MM.1S (cell line): Measurements from ENCODE around the gene PDE4A.

Experiments
- DNase-seq: peaks from one replicate; pipeline ENCODE4 v3.0.0-alpha.2; 2015
- H2AFZ ChIP-seq: fragments of 300-600 bp; sonication (generic); 2 replicates; pipeline ENCODE4 v1.6.0; 2016; ENCODE audit warnings: antibody characterized with exemption, low read length
- H3F3A ChIP-seq: fragments of 300-600 bp; sonication (generic); 2 replicates; pipeline ENCODE4 v1.6.1; 2016; ENCODE audit warnings: mild to moderate bottlenecking, antibody characterized with exemption, low read length, moderate library complexity, mixed read lengths; ENCODE audit not compliant: insufficient read depth
- H3K27ac ChIP-seq: fragments of 300-600 bp; sonication (generic); 2 replicates; pipeline ENCODE4 v1.5.1; 2016; ENCODE audit warnings: mild to moderate bottlenecking, low read length
- H3K27me3 ChIP-seq: fragments of 300-600 bp; sonication (generic); replicated peaks from 2 replicates; pipeline ENCODE4 v1.6.0; 2016; ENCODE audit warnings: low read length; ENCODE audit not compliant: insufficient read depth
- H3K36me3 ChIP-seq: fragments of 300-600 bp; sonication (generic); replicated peaks from 2 replicates; pipeline ENCODE4 v1.6.1; 2016; ENCODE audit warnings: mild to moderate bottlenecking, low read length, mixed read lengths; ENCODE audit not compliant: insufficient read depth
- H3K4me1 ChIP-seq: fragments of 300-600 bp; sonication (generic); 2 replicates; pipeline ENCODE4 v1.6.1; 2016; ENCODE audit warnings: low read length, mixed read lengths
- H3K4me2 ChIP-seq: fragments of 300-600 bp; sonication (generic); 2 replicates; pipeline ENCODE4 v1.6.0; 2016; ENCODE audit warnings: low read depth, low read length
- H3K4me3 ChIP-seq: fragments of 300-600 bp; sonication (generic); 2 replicates; pipeline ENCODE4 v1.5.1; 2016; ENCODE audit warnings: low read length, mixed read lengths
- H3K79me2 ChIP-seq: fragments of 300-600 bp; sonication (generic); 2 replicates; pipeline ENCODE4 v1.6.1; 2016; ENCODE audit warnings: mixed run types, low read length, mixed read lengths
- H3K9ac ChIP-seq: fragments of 300-600 bp; sonication (generic); 2 replicates; pipeline ENCODE4 v1.6.1; 2016; ENCODE audit warnings: low read length, mixed read lengths
- H3K9me2 ChIP-seq: fragments of 300-600 bp; sonication (generic); replicated peaks from 2 replicates; pipeline ENCODE4 v1.6.1; 2016; ENCODE audit warnings: mild to moderate bottlenecking, low read length, mixed read lengths; ENCODE audit not compliant: insufficient read depth
- H3K9me3 ChIP-seq: fragments of 300-600 bp; sonication (generic); replicated peaks from 2 replicates; pipeline ENCODE4 v1.6.1; 2016; ENCODE audit warnings: mild to moderate bottlenecking, low read length, mixed read lengths; ENCODE audit not compliant: insufficient read depth
- H4K20me1 ChIP-seq: fragments of 300-600 bp; sonication (generic); 2 replicates; pipeline ENCODE4 v1.6.1; 2016; ENCODE audit warnings: mild to moderate bottlenecking, low read length, moderate library complexity, mixed read lengths; ENCODE audit not compliant: insufficient read depth
- EZH2 ChIP-seq: fragments of 300-600 bp; sonication (generic); optimal IDR thresholded peaks from 2 replicates; pipeline ENCODE3; 2017; ENCODE audit warnings: low read depth, mild to moderate bottlenecking, antibody characterized with exemption, low read length, mixed read lengths
- EZH2phosphoT487 ChIP-seq: fragments of 300-600 bp; sonication (generic); IDR thresholded peaks from 2 replicates; pipeline ENCODE4 v1.6.1; 2018; ENCODE audit warnings: antibody characterized with exemption, low read length
- TF ChIP-seq, protein P1 (sequence below): fragments of 300-600 bp; sonication (generic); IDR thresholded peaks from 2 replicates; pipeline ENCODE4 v1.5.1; 2016; ENCODE audit warnings: antibody characterized with exemption, low read length, mixed read lengths

The PDE4A gene

GRCh38 chr19:10474962-10475451 is 54.7 kb downstream of the PDE4A start:
- Histone ChIP-seq H3K27me3 (no peaks in the 10 kb centered on the region), H3K4me3 (no peak overlapping the region), H3K9ac (no peak overlapping the region), H3K9me3 (no peaks in the 10 kb centered on the region), H3K79me2 (no peaks in the 10 kb centered on the region), H3K4me2 (no peak overlapping the region), H3K36me3 (no peaks in the 10 kb centered on the region), H4K20me1 (no peaks in the 10 kb centered on the region), H3K27ac (no peak overlapping the region), H3K9me2 (no peaks in the 10 kb centered on the region), H2AFZ (no peak overlapping the region), H3F3A (no peaks in the 10 kb centered on the region), H3K4me1 (no peaks in the 10 kb centered on the region)
- TF ChIP-seq EZH2 = no peak
- no peak for DNase-seq

- Histone ChIP-seq H3F3A (no peaks in the 10 kb centered on the region), H3K36me3 (no peaks in the 10 kb centered on the region), H3K9me2 (no peaks in the 10 kb centered on the region), H2AFZ (no peak overlapping the region), H3K4me1 (no peaks in the 10 kb centered on the region), H4K20me1 (no peaks in the 10 kb centered on the region), H3K9me3 (no peaks in the 10 kb centered on the region), H3K4me3 (no peak overlapping the region), H3K79me2 (no peaks in the 10 kb centered on the region), H3K4me2 (no peak overlapping the region), H3K27ac (no peak overlapping the region), H3K27me3 (no peaks in the 10 kb centered on the region), H3K9ac (no peak overlapping the region)
- DNase-seq = no peak
- TF ChIP-seq, protein P1, sequence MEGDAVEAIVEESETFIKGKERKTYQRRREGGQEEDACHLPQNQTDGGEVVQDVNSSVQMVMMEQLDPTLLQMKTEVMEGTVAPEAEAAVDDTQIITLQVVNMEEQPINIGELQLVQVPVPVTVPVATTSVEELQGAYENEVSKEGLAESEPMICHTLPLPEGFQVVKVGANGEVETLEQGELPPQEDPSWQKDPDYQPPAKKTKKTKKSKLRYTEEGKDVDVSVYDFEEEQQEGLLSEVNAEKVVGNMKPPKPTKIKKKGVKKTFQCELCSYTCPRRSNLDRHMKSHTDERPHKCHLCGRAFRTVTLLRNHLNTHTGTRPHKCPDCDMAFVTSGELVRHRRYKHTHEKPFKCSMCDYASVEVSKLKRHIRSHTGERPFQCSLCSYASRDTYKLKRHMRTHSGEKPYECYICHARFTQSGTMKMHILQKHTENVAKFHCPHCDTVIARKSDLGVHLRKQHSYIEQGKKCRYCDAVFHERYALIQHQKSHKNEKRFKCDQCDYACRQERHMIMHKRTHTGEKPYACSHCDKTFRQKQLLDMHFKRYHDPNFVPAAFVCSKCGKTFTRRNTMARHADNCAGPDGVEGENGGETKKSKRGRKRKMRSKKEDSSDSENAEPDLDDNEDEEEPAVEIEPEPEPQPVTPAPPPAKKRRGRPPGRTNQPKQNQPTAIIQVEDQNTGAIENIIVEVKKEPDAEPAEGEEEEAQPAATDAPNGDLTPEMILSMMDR = no peak
- TF ChIP-seq EZH2 = no peak
- TF ChIP-seq EZH2phosphoT487 = no peak
These were observed 58.1 kb downstream of the PDE4A start for GRCh38 chr19:10478476-10478875.

DNA sequence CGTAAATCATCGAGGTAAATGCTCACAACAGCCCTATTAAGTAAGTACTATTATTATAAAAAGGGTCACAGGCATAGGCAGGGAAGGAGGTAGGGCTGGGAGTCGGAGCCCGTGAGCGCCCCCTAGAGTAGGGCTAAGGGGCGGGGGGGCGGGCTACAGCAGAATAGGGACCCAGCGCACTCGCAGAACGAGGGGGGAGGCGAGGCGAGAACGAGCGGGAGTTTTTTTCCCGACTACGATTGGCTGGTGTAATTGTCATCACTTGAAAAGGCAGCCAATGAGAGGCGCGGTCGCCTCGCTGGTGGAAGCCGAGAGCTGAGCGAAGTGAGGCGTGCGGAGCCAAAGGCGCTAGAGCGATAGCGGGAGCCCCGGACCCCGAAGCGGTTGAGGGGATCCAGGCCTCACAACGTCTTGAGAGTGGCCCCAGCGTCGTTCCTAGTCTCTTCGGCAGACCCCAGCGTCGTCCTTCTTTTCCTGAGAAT is 58.6 kb downstream of the PDE4A start:
- no peak overlapping the region for H2AFZ ChIP-seq
- no peak for DNase-seq
- no peak for TF ChIP-seq EZH2phosphoT487
- TF ChIP-seq EZH2 = no peak
- TF ChIP-seq, protein P1 = no peak
- no peaks in the 10 kb centered on the region for H3F3A ChIP-seq
- H3K27ac ChIP-seq = no peak overlapping the region
- H3K9ac ChIP-seq = no peak overlapping the region
- H3K79me2 ChIP-seq = no peaks in the 10 kb centered on the region
- no peaks in the 10 kb centered on the region for H3K9me2 ChIP-seq
- no peaks in the 10 kb centered on the region for H4K20me1 ChIP-seq
- H3K4me3 ChIP-seq = no peak overlapping the region
- no peak overlapping the region for H3K4me2 ChIP-seq
- H3K36me3 ChIP-seq = no peaks in the 10 kb centered on the region
- no peaks in the 10 kb centered on the region for H3K4me1 ChIP-seq
- no peaks in the 10 kb centered on the region for H3K9me3 ChIP-seq
- H3K27me3 ChIP-seq = no peaks in the 10 kb centered on the region

DNA sequence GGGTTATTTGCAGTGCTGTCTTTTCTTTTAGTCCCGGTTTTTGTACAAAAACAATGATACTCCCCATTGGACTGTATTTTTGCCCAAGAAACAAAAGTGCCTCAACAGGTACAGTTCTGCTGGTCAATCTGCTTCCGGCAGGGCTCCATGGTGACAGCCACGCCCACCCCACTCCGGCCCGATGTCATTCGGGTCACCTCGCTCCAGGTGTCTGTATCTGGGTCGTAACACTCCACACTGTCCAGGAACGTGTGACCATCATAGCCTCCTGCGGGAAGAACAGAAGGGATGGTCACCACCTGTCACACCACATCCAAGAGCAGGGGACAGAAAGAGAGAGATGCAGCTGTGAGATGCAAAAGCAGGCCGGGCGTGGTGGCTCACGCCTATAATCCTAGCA is 66.2 kb downstream of the PDE4A start:
- H3K4me2 ChIP-seq = no peak overlapping the region
- no peaks in the 10 kb centered on the region for H3K9me3 ChIP-seq
- TF ChIP-seq, protein P1 = no peak
- no peak for TF ChIP-seq EZH2
- TF ChIP-seq EZH2phosphoT487 = no peak
- H2AFZ ChIP-seq = no peak overlapping the region
- H3K9ac ChIP-seq = no peak overlapping the region
- H4K20me1 ChIP-seq = peaks cover 3% of the 10 kb centered on the region; the same call in 1 of the 2 replicates
- peaks cover 4% of the 10 kb centered on the region; the same call in 1 of the 2 replicates for H3K36me3 ChIP-seq
- no peaks in the 10 kb centered on the region; the same call in 1 of the 2 replicates for H3F3A ChIP-seq
- DNase-seq = no peak
- H3K4me1 ChIP-seq = no peaks in the 10 kb centered on the region
- no peak overlapping the region for H3K27ac ChIP-seq
- no peaks in the 10 kb centered on the region for H3K27me3 ChIP-seq
- H3K4me3 ChIP-seq = no peak overlapping the region
- H3K79me2 ChIP-seq = peaks cover 25% of the 10 kb centered on the region
- no peaks in the 10 kb centered on the region for H3K9me2 ChIP-seq
